Bronchial epithelial cell (primary cell): ENCODE data around the gene C2orf76. TPM values are rescaled to one million over a fixed set of nuclear protein-coding genes. Genes with fewer than 3 reads are reported as not detected.
"Not testable (repeated sequence)": the region's sequence is repeated elsewhere in the genome, so short reads cannot be mapped to it uniquely, and the experiment has no call there.

Source experiments
- DNase-seq: peaks from one replicate; pipeline ENCODE4 v3.0.0-alpha.2; 2010; ENCODE audit warnings: low read depth
- FAIRE-seq: peaks from 2 replicates; lab custom pipeline; 2011; peaks lifted over from hg19 to GRCh38; lab: Jason Lieb, UNC
- H3K27me3 ChIP-seq: 2 replicates; pipeline ENCODE4 v1.5.1; 2011; ENCODE audit warnings: low read length; ENCODE audit not compliant: control insufficient read depth, insufficient read depth
- H3K36me3 ChIP-seq: 2 replicates; pipeline ENCODE4 v1.5.1; 2011; ENCODE audit warnings: low read length; ENCODE audit not compliant: control insufficient read depth, insufficient read depth
- H3K4me3 ChIP-seq: 2 replicates; pipeline ENCODE4 v1.5.1; 2011; ENCODE audit warnings: mild to moderate bottlenecking, low read depth, low read length, control low read depth
- CTCF ChIP-seq: IDR thresholded peaks from 2 replicates; pipeline ENCODE4 v1.5.1; 2011; ENCODE audit warnings: mild to moderate bottlenecking, moderate library complexity, low read length, control low read depth, inconsistent platforms; ENCODE audit not compliant: insufficient read depth, severe bottlenecking
- total RNA-seq: library from RNA; depleted of rRNA; stranded (reverse); fragments of >200 nt; gene quantifications from 2 replicates; pipeline ENCODE4 v1.2.1, GENCODE V29; 2014

C2orf76 gene
- total RNA-seq, 1 donor from 2014 or later: 4.7 TPM

GRCh38 chr2:119278946-119279345 is 87.7 kb downstream of the C2orf76 start:
- Histone ChIP-seq H3K36me3 (no peaks in the 10 kb centered on the region), H3K4me3 (no peak overlapping the region), H3K27me3 (no peaks in the 10 kb centered on the region)
- no peak for DNase-seq
- no peak for FAIRE-seq
- no peak for TF ChIP-seq CTCF

GRCh38 chr2:119278385-119278784 is 88.2 kb downstream of the C2orf76 start:
- DNase-seq, H3K36me3 ChIP-seq, H3K27me3 ChIP-seq, H3K4me3 ChIP-seq, FAIRE-seq: not testable (repeated sequence)

GRCh38 chr2:119276864-119277263 is 89.8 kb downstream of the C2orf76 start:
- H3K4me3 ChIP-seq: no peak overlapping the region
- FAIRE-seq (no peak), DNase-seq (no peak)
- TF ChIP-seq CTCF: no peak
- no peaks in the 10 kb centered on the region for H3K27me3 ChIP-seq
- H3K36me3 ChIP-seq: no peaks in the 10 kb centered on the region

- no peak for FAIRE-seq
- no peak for TF ChIP-seq CTCF
- DNase-seq: no peak
These were observed 99.0 kb downstream of the C2orf76 start for GRCh38 chr2:119267604-119268003.

GRCh38 chr2:119266091-119266589 is 100.5 kb downstream of the C2orf76 start:
- peaks cover 5% of the 10 kb centered on the region for H3K36me3 ChIP-seq
- no peak for DNase-seq
- no peak overlapping the region for H3K4me3 ChIP-seq
- no peak for FAIRE-seq
- no peaks in the 10 kb centered on the region for H3K27me3 ChIP-seq
- TF ChIP-seq CTCF: no peak

More at GRCh38 chr2:119267604-119268003, 99.0 kb downstream of the C2orf76 start:
- Histone ChIP-seq H3K36me3 (peaks cover 5% of the 10 kb centered on the region), H3K27me3 (no peaks in the 10 kb centered on the region), H3K4me3 (no peak overlapping the region)

- DNase-seq (no peak), FAIRE-seq (no peak)
- Histone ChIP-seq H3K4me3 (no peak overlapping the region), H3K36me3 (peaks cover 5% of the 10 kb centered on the region), H3K27me3 (no peaks in the 10 kb centered on the region)
- no peak for TF ChIP-seq CTCF
These were observed 101.0 kb downstream of the C2orf76 start for GRCh38 chr2:119265693-119266066.
